NCI-H82 treated with DMSO at 0.1 percent for 48 hours (cell line): ENCODE measurements around the gene ANO8.

Experiments
- DNase-seq: peaks from one replicate; lab custom pipeline; 2025; ENCODE audit not compliant: unreplicated experiment; lab: John Stamatoyannopoulos, UW

ANO8 gene

GRCh38 chr19:17346109-17346671, 11.5 kb upstream of the ANO8 start:
- DNase-seq, result peak; percentile 58

- no peak for DNase-seq
These were observed 7.2 kb upstream of the ANO8 start for GRCh38 chr19:17341845-17342244.

DNA sequence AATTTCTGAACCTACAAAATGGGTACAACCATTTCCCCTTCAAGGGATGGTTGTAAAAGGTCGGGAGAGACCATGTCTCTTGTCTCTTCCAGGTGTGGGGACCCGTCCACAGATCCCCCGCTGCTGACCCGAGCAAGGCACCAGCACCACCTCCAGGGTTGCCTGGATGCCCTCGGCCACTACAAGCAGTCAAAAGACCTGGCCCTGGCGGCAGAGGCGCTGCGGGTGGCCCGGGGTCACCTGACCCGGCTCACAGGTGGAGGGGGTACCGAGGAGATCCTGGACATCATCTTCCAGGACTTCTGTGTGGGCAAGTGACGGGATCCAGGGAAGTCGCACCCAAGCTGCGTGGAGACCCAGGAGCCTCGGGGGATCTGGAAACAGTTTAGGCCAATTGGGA, 6.7 kb upstream of the ANO8 start:
- DNase-seq, result no peak

DNA sequence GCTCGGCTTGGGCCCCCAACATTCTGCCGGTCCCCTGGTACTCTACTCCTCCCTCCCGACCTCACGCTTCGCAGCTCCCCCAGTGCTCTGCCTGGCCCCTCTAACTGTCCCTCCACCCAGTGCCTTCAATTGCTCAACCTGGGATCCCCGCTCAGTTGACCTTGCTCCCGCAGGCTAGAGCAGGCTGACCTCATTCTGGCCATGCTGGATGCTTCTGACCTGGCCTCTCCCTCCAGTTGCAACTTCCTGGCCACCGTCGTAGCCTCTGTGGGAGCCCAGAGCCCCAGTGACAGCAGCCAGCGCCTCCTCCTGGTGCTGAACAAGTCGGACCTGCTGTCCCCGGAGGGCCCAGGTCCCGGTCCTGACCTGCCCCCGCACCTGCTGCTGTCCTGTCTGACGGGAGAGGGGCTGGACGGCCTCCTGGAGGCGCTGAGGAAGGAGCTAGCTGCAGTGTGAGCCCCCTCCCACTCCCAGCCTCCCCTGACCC, 6.3 kb upstream of the ANO8 start:
- DNase-seq, result no peak

DNA sequence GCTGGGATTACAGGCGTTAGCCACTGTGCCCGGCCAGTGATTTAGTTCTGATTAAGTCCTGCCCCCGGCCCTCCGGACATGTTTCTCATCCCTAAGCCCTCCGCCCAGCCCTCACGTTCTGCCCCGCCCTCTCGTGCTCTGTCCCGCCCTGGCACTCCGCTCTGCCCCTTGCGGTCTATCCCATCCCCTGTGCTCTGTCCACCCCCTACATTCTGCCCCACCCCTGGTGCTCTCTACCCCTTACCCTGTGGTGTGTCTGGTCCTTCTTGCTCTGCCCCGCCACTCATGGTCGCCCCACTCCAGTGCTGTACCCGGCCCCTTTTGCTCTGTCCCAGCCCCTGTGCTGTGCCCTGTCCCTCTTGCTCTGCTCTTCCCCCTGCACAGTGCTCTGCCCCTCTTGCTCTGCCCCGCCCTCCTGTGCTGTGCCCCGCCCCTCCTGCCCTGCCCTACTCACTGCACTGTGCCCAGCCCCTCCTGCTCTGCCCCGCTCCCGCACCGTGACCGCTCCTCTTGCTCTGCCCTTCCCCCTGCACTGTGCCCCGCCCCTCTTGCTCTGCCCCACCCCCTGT, 5.7 kb upstream of the ANO8 start:
- DNase-seq, result no peak

- DNase-seq, result no peak
These were observed 4.6 kb upstream of the ANO8 start for GRCh38 chr19:17339088-17339741.

- no peak for DNase-seq
These were observed 3.9 kb upstream of the ANO8 start for GRCh38 chr19:17338433-17339078.

DNA sequence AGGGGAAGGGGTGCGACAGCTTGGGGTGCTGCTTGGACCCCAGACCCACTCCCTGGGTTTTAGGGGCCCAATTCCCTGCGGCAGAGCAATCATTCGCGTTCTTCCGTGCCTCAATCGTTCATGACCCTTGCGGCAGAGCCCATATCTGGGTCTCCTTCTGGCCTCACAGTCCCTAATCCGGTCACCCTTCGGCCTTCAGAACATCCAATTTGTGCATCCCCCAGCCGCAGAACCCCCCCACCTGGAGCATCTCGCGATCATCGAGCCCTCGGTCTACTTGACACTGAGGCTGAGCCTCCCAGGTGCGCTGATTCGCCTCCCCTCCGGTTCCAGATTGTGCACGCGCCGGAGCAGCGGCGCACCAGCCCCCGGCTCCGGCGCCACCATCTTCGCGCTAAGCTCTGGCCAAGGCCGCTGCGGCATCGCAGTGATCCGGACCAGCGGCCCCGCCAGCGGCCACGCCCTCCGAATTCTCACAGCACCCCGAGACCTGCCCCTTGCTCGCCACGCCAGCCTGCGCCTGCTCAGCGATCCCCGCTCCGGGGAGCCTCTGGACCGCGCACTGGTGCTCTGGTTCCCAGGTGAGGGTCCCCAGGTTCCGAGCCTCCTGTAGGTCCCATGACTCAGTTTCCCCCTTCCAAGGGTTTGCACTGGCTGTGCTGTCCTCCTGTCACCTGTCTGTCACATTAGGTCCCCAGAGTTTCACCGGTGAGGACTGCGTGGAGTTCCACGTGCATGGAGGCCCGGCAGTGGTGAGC, 3.2 kb upstream of the ANO8 start:
- no peak for DNase-seq

- DNase-seq, result peak; percentile 100
These were observed 2.4 kb upstream of the ANO8 start, which contains the start of gene GTPBP3 for GRCh38 chr19:17336872-17337674. TSS of gene GTPBP3 (plus strand) at chr19:17337553. CDS start at chr19:17337612, 59 bp downstream.

GRCh38 chr19:17335575-17335974, 920 bp upstream of the ANO8 start:
- DNase-seq, result no peak

GRCh38 chr19:17333611-17334413, 843 bp downstream of the ANO8 start:
- DNase-seq, result no peak

GRCh38 chr19:17332677-17333581, 1.7 kb downstream of the ANO8 start:
- DNase-seq, result peak; percentile 72

DNA sequence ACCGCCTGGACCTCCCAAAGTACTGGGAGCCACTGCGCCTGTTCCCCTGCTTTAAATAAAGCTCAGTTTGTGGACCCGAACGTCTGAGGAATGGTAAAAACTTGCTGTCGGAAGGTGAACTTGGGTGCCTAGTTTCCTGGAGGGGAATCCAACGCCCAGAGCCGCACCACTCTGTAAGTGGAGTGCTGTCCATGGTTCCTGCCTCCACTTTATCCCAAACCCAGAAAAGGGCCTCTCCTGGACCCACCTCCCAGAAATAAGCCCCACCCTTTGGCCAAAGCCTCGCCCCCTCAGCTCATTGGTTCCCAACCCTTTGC, 2.3 kb downstream of the ANO8 start:
- no peak for DNase-seq

GRCh38 chr19:17331045-17331558, 3.6 kb downstream of the ANO8 start:
- DNase-seq, result no peak

DNA sequence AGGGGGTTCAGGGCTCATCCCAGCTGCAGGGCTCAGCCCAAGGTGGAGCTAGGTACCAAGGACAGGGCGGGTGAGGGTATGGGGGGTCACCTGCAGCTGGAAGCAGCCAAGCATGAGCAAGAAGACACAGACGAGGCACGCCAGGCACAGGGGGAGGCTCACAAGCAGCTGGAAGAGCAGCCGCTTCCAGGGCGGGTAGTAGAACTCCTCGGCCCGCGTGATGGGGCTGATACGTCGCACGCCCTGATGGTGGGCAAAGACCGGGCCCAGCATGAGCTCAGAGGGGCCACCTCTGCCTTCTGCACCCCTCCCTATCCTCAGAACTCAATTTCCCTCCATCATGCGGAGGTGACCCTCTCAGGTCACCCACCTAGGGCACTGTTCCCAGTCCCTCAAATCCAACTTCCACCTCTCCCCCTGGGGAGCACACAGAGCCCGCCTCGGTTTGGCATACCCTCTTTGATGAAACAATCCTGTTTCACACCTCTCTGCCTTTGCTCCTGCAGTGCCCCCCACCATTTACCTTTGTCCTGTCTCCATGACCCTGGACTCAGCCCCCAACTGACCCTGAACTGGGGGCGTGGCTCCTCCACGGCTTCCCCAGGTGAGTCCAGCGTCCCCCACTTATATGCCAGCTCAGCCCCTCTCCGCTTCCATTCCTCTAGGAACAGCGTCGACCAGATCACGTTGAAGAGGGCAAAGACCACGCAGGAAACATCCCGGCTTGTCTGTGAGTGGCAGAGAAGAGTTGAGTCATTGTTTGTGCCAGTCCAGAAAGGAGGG, 4.2 kb downstream of the ANO8 start:
- no peak for DNase-seq

GRCh38 chr19:17329366-17330261, 5.0 kb downstream of the ANO8 start:
- DNase-seq, result no peak
